Bronchial epithelial cell (primary cell): ENCODE data around the gene UTF1. TPM values are rescaled to one million over a fixed set of nuclear protein-coding genes. Genes with fewer than 3 reads are reported as not detected.

Experiments used
- DNase-seq: peaks from one replicate; pipeline ENCODE4 v3.0.0-alpha.2; 2010; ENCODE audit warnings: low read depth
- FAIRE-seq: peaks from 2 replicates; lab custom pipeline; 2011; peaks lifted over from hg19 to GRCh38; lab: Jason Lieb, UNC
- H3K27me3 ChIP-seq: 2 replicates; pipeline ENCODE4 v1.5.1; 2011; ENCODE audit warnings: low read length; ENCODE audit not compliant: control insufficient read depth, insufficient read depth
- H3K36me3 ChIP-seq: 2 replicates; pipeline ENCODE4 v1.5.1; 2011; ENCODE audit warnings: low read length; ENCODE audit not compliant: control insufficient read depth, insufficient read depth
- H3K4me3 ChIP-seq: 2 replicates; pipeline ENCODE4 v1.5.1; 2011; ENCODE audit warnings: mild to moderate bottlenecking, low read depth, low read length, control low read depth
- total RNA-seq: library from RNA; depleted of rRNA; stranded (reverse); fragments of >200 nt; gene quantifications from 2 replicates; pipeline ENCODE4 v1.2.1, GENCODE V29; 2014
- TF ChIP-seq, protein P1 (sequence below): IDR thresholded peaks from 2 replicates; pipeline ENCODE4 v1.5.1; 2011; ENCODE audit warnings: mild to moderate bottlenecking, moderate library complexity, low read length, control low read depth, inconsistent platforms; ENCODE audit not compliant: insufficient read depth, severe bottlenecking

The UTF1 gene
- total RNA-seq, 1 donor from 2014 or later: not detected

DNA sequence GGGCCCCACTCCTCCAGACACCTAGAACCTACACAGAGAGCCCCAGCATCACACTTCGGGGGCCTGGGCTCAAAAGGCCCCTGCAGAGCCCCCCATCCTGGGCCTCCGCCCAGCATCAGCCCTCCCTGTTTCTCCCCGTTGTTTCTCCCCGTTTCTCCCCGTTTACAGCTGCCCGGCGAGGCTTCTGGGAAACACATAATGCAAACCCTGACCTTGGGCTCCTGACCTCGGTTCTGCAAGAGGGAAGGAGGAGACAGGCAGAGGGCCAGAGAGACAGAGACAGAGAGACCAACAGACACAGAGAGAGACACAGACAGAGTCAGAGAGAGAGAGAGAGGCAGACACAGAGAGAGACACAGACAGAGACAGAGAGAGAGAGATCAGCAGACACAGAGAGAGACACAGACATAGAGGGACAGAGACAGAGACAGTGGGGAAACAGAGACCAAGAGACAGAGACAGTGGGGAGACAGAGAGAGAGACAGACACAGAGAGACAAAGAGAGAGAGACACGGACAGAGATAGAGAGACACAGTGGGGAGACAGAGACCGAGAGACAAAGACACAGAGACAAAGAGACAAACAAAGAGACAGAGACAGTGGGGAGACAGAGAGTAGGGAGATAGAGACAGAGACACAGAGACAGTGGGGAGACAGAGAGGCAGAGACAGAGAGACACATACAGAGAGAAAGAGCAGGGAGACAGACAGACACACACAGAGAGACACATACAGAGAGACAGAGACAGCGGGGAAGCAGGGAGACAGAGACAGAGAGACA is 20.1 kb downstream of the UTF1 start:
- Histone ChIP-seq H3K36me3 (no peaks in the 10 kb centered on the region), H3K4me3 (no peak overlapping the region), H3K27me3 (peaks cover 4% of the 10 kb centered on the region)
- TF ChIP-seq, protein P1, sequence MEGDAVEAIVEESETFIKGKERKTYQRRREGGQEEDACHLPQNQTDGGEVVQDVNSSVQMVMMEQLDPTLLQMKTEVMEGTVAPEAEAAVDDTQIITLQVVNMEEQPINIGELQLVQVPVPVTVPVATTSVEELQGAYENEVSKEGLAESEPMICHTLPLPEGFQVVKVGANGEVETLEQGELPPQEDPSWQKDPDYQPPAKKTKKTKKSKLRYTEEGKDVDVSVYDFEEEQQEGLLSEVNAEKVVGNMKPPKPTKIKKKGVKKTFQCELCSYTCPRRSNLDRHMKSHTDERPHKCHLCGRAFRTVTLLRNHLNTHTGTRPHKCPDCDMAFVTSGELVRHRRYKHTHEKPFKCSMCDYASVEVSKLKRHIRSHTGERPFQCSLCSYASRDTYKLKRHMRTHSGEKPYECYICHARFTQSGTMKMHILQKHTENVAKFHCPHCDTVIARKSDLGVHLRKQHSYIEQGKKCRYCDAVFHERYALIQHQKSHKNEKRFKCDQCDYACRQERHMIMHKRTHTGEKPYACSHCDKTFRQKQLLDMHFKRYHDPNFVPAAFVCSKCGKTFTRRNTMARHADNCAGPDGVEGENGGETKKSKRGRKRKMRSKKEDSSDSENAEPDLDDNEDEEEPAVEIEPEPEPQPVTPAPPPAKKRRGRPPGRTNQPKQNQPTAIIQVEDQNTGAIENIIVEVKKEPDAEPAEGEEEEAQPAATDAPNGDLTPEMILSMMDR: no peak
- FAIRE-seq (peak; percentile 98), DNase-seq (no peak)

GRCh38 chr10:133251388-133252222 is 21.6 kb downstream of the UTF1 start:
- TF ChIP-seq, protein P1: no peak
- DNase-seq (no peak), FAIRE-seq (no peak)
- Histone ChIP-seq H3K36me3 (no peaks in the 10 kb centered on the region), H3K4me3 (no peak overlapping the region), H3K27me3 (peaks cover 4% of the 10 kb centered on the region)

DNA sequence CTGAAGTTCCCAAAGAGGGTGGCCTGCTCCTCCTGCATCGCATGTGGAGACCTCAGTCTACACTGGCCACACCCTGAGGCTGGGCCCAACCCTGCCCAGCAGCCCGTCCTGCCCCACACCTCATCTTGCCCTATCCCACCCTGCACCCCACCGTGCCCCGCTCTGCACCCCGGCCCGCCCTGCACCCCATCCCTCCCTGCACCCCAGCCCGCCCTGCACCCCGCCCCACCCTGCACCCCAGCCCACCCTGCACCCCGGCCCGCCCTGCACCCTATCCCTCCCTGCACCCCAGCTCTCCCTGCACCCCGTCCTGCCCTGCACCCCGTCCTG is 22.2 kb downstream of the UTF1 start:
- no peak for DNase-seq
- TF ChIP-seq, protein P1: no peak
- Histone ChIP-seq H3K36me3 (no peaks in the 10 kb centered on the region), H3K27me3 (peaks cover 4% of the 10 kb centered on the region), H3K4me3 (no peak overlapping the region)
- FAIRE-seq: no peak

- H3K36me3 ChIP-seq: no peaks in the 10 kb centered on the region
- H3K27me3 ChIP-seq: peaks cover 2% of the 10 kb centered on the region
- DNase-seq: no peak
- TF ChIP-seq, protein P1: no peak
- H3K4me3 ChIP-seq: no peak overlapping the region
- no peak for FAIRE-seq
Observed at GRCh38 chr10:133253361-133253955, 23.4 kb downstream of the UTF1 start.

- FAIRE-seq: no peak
- TF ChIP-seq, protein P1: no peak
- no peak for DNase-seq
- Histone ChIP-seq H3K27me3 (peaks cover 2% of the 10 kb centered on the region), H3K36me3 (no peaks in the 10 kb centered on the region), H3K4me3 (no peak overlapping the region)
Observed at GRCh38 chr10:133254421-133255120, 24.6 kb downstream of the UTF1 start.
